ENCODE results near the gene TNIK.

TNIK gene

DNA sequence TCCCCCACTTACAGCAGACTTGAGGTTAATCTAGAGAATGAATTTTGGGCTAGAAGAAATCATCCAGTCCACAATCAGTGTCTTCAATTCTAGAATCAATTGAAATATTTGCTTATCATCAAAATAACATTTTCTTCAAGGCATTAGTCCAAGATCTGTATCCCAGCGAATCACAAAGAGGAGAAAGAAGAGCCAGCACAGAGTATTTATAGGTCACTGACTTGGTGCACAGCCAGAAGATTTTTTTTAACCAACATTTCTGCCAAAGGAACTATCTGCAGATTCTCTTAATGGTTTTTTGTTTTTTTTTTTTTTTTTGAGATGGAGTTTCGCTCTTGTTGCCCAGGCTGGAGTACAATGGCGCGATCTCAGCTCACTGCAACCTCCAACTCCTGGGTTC lies 178.2 kb downstream of the TNIK start:
- DNase-seq (ENCODE audit: extremely low read depth, low read depth), result peak; percentile 37
- TF ChIP-seq, protein P1, sequence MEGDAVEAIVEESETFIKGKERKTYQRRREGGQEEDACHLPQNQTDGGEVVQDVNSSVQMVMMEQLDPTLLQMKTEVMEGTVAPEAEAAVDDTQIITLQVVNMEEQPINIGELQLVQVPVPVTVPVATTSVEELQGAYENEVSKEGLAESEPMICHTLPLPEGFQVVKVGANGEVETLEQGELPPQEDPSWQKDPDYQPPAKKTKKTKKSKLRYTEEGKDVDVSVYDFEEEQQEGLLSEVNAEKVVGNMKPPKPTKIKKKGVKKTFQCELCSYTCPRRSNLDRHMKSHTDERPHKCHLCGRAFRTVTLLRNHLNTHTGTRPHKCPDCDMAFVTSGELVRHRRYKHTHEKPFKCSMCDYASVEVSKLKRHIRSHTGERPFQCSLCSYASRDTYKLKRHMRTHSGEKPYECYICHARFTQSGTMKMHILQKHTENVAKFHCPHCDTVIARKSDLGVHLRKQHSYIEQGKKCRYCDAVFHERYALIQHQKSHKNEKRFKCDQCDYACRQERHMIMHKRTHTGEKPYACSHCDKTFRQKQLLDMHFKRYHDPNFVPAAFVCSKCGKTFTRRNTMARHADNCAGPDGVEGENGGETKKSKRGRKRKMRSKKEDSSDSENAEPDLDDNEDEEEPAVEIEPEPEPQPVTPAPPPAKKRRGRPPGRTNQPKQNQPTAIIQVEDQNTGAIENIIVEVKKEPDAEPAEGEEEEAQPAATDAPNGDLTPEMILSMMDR (IDR thresholded peaks at IDR 0.05; ENCODE audit: low read depth, low read length), result no peak

DNA sequence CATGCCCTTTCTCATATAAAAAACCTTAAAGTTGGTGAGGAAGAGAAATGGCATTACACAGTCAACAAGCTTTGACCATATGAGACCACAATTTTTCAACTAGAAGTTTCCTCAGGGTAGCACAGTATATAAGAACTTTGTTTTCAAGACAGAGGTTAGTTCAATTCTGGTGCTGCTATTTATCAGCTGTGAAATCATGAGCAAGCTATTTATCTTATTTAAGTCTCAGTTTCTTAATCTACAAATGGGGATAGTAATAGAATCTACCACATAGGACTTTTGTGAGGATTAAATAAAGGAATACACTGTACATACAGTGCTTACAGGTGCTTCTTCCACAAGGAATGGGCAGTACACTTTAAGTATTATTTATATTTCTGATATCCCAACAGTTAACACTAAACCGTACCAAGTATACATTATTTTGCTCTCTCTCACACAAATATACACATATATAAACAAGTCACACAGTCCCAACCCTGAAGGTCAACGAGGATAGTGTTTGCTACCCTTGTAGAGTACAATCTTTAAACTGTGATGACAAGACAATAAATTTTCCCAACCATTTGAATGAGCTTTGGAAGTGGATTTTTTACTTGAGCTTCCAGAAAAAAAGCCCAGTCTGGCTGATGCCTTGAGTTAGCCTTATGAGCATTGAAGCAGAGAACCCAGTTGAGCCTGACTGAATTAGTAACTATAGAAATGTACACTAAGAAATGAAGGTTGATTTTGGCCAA lies 178.8 kb downstream of the TNIK start:
- no peak for DNase-seq (ENCODE audit: extremely low read depth, low read depth)
- TF ChIP-seq, protein P1 (IDR thresholded peaks at IDR 0.05; ENCODE audit: low read depth, low read length), result no peak

DNA sequence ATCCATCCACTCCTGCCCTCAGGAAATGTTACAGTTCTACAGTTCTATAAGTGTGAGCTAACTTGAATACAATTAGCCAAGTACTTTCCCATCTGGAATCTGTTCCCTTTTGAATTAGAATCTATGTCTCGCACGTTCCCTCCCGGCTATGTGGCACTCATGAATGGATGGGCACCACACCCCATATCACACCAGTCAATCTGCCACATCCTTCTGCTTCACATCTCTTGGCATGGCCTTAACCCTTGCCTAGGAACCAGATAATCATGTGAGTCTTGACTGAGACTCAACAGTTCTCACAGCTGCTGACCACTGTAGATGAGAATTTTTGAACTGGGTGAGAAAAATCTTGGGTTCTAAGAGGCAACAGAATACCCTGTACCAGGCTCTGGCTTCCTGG lies 180.2 kb downstream of the TNIK start:
- DNase-seq (ENCODE audit: extremely low read depth, low read depth), result no peak
- TF ChIP-seq, protein P1 (IDR thresholded peaks at IDR 0.05; ENCODE audit: low read depth, low read length), result no peak

DNA sequence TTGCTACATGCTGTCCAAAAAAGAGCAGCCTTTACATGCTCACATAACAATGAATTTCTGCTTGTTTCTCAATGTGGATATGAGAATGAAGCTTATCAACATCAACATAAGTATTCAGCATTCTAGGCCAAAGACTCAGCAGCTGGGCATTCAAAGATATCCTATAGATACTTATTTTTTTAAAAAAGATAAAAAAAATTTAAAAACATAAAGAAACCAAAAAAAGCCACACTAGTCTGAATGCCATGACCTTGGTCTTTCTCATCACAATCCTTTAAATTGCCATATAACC lies 182.0 kb downstream of the TNIK start:
- TF ChIP-seq, protein P1 (IDR thresholded peaks at IDR 0.05; ENCODE audit: low read depth, low read length), result no peak
- DNase-seq (ENCODE audit: extremely low read depth, low read depth), result no peak

DNA sequence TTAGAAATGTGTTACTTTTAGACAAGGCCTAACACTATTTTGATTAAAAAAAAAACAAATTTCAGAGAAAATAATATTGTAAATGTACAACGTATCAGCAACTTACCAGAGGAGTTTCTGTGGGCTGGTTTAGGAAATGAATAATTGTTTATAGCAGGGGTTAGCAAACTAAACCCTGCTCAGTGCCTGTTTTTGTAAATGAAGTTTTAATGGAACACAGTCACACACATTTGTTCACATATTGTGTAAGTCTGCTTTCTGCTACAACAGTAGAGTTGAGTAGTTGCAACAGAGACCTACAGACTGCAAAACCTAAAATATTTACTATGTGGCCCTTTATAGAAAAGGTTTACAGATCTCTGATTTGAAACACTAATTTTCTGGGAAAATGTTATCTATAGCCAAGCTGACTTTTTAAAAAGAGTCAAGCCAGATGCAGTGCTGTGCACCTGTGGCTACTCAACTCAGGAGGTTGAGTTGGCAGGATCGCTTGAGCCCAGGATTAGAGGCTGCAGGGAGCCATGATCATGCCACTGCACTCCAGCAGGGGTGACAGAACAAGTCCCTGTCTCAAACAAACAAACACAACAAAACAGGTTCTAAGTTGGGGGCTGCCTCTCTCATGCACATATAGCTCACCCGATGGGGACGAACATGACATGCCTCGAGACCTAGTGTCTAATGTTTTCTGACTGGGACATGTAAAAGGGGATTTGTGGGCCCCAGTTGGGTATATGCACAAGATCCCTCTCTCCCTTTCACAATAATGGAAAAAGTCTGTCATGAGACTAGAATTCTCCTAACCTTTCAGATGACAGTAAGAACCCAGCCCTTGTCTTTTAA lies 182.5 kb downstream of the TNIK start:
- TF ChIP-seq, protein P1 (IDR thresholded peaks at IDR 0.05; ENCODE audit: low read depth, low read length), result no peak
- DNase-seq (ENCODE audit: extremely low read depth, low read depth), result no peak

DNA sequence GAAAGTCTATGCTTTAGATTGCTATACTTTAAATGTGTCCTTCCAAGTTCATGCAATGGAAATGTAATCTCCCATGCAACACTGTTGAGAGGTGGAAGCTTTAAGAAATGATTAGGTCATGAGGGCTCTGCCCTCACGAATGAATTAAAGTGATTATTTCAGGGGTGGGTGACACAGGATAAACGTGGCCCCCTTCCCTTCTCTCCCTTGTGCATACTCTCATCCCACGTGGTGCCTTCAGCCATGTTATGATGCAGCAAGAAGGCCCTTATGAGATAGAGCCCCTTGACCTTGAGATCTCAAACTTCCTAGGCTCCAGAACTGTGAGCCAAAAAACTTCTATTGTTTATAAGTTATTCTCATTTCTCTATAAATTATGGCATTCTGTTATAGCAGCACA lies 183.3 kb downstream of the TNIK start:
- TF ChIP-seq, protein P1 (IDR thresholded peaks at IDR 0.05; ENCODE audit: low read depth, low read length), result no peak
- no peak for DNase-seq (ENCODE audit: extremely low read depth, low read depth)

DNA sequence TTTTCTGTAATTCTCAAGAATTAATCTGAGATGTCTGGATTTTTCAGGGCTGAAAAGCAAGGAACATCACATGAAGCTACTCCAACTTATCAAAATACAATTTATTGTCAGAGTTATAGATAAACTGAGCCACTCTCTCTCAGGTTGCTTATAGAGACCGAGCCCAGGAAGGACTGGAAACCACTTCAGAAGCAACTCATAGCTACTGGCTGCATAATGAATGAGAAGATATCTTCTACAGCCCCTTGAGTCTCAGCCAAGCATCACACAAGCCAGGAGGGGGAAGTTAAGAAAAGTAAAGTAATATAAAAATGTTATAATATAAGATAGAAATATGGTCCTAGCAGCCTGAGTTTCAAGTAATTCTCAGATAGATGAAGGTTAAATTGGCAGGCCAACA lies 186.0 kb downstream of the TNIK start:
- TF ChIP-seq, protein P1 (IDR thresholded peaks at IDR 0.05; ENCODE audit: low read depth, low read length), result no peak
- no peak for DNase-seq (ENCODE audit: extremely low read depth, low read depth)

Data from AG09319 (cell line).